Upper lobe of left lung (tissue), 4 donors: ENCODE measurements around the gene IGBP1.

Experiments
- CTCF ChIP-seq, 6 experiments: fragments of 450-650 bp in 4 of 6; fragments of 200-600 bp in 2 of 6; sonication (generic) in 2 of 6; IDR thresholded peaks; one replicate each; pipeline ENCODE4 v1.5.1; 2016 to 2019; ENCODE audit warnings: antibody characterized with exemption in 6 of 6
- EP300 ChIP-seq, 4 donors: sonication (generic); formaldehyde crosslinking; IDR thresholded peaks; one replicate each; pipeline ENCODE4 v1.5.1; 2017; ENCODE audit warnings: antibody characterized with exemption in 4 of 4, control low read depth in 2 of 4

- TF ChIP-seq CTCF (IDR thresholded peaks at IDR 0.05): no peak
- no peak for TF ChIP-seq EP300 (IDR thresholded peaks at IDR 0.05)
Observed at GRCh38 chrX:70129816-70130215, 3.4 kb upstream of the IGBP1 start.
